ENCODE measurements around the gene ACAA2. TPM values are rescaled to one million over a fixed set of nuclear protein-coding genes. Genes with fewer than 3 reads are reported as not detected.
A peak's percentile ranks its signal among the peaks of the same experiment; 100 is the strongest.

ACAA2 gene
- 100 to 1,000 TPM in 1 of 2 donors, 10 to 100 TPM in 1; 63.7 to 125 TPM for total RNA-seq

- Mint-ChIP-seq H3K4me1 (ENCODE audit: low read depth in 2 of 2) (peaks cover 54 to 66% of the 10 kb centered on the region in 2 donors), H3K4me3 (peak within 1 kb of the TSS; percentile 94), H3K9me3 (peaks cover 4% of the 10 kb centered on the region), H3K27me3 (no peaks in the 10 kb centered on the region), H3K27ac (peak within 1 kb of the TSS; percentile 88 to 99), H3K36me3 (peaks cover 38% of the 10 kb centered on the region)
- ATAC-seq (peak; percentile 93 to 94), DNase-seq (ENCODE audit: low spot score) (peak; percentile 95)
Measured at GRCh38 chr18:49813319-49814146, at the start of gene ACAA2. ACAA2 (minus strand) TSS chr18:49813533; CDS start chr18:49813484, 49 bp downstream.

- no peak overlapping the region for H3K4me3 Mint-ChIP-seq
- H3K4me1 Mint-ChIP-seq (ENCODE audit: low read depth in 2 of 2) = peaks cover 4% of the 10 kb centered on the region in 2 donors
- no peaks in the 10 kb centered on the region for H3K9me3 Mint-ChIP-seq
- no peak for ATAC-seq
- no peaks in the 10 kb centered on the region for H3K36me3 Mint-ChIP-seq
- no peak for DNase-seq (ENCODE audit: low spot score)
- H3K27me3 Mint-ChIP-seq = peaks cover 9 to 15% of the 10 kb centered on the region in 2 donors
- no peak overlapping the region for H3K27ac Mint-ChIP-seq
Measured at GRCh38 chr18:49862656-49863385, 49.5 kb upstream of the ACAA2 start.

- Mint-ChIP-seq H3K4me3 (no peak overlapping the region), H3K36me3 (no peaks in the 10 kb centered on the region), H3K4me1 (ENCODE audit: low read depth in 2 of 2) (peaks cover 4 to 8% of the 10 kb centered on the region in 2 donors), H3K27me3 (peaks cover 6 to 7% of the 10 kb centered on the region in 2 donors), H3K9me3 (no peaks in the 10 kb centered on the region), H3K27ac (no peak overlapping the region)
- ATAC-seq (no peak), DNase-seq (ENCODE audit: low spot score) (no peak)
Measured at GRCh38 chr18:49861659-49862058, 48.3 kb upstream of the ACAA2 start.

GRCh38 chr18:49859725-49860124 is 46.4 kb upstream of the ACAA2 start:
- H3K27ac Mint-ChIP-seq = no peak overlapping the region
- no peak overlapping the region for H3K4me3 Mint-ChIP-seq
- H3K4me1 Mint-ChIP-seq (ENCODE audit: low read depth in 2 of 2) = peaks cover 4 to 10% of the 10 kb centered on the region in 2 donors
- peaks cover 0 to 2% of the 10 kb centered on the region in 2 donors for H3K27me3 Mint-ChIP-seq
- ATAC-seq (no peak), DNase-seq (ENCODE audit: low spot score) (no peak)
- no peaks in the 10 kb centered on the region for H3K9me3 Mint-ChIP-seq
- H3K36me3 Mint-ChIP-seq = no peaks in the 10 kb centered on the region

GRCh38 chr18:49859021-49859359 is 45.7 kb upstream of the ACAA2 start:
- Mint-ChIP-seq H3K4me1 (ENCODE audit: low read depth in 2 of 2) (peaks cover 4 to 13% of the 10 kb centered on the region in 2 donors), H3K27ac (peak overlapping the region in 1 of 2 donors; percentile 31), H3K36me3 (no peaks in the 10 kb centered on the region), H3K27me3 (peaks cover 0 to 2% of the 10 kb centered on the region in 2 donors), H3K9me3 (no peaks in the 10 kb centered on the region), H3K4me3 (no peak overlapping the region)
- no peak for ATAC-seq
- DNase-seq (ENCODE audit: low spot score) = no peak

- peaks cover 4 to 13% of the 10 kb centered on the region in 2 donors for H3K4me1 Mint-ChIP-seq (ENCODE audit: low read depth in 2 of 2)
- peak in 1 of 2 donors; percentile 69 for ATAC-seq
- DNase-seq (ENCODE audit: low spot score) = peak; percentile 73
Measured at GRCh38 chr18:49858309-49859020, 45.1 kb upstream of the ACAA2 start.

GRCh38 chr18:49857708-49858107 is 44.4 kb upstream of the ACAA2 start:
- ATAC-seq (no peak), DNase-seq (ENCODE audit: low spot score) (no peak)
- H3K4me3 Mint-ChIP-seq = no peak overlapping the region

More at GRCh38 chr18:49858309-49859020, 45.1 kb upstream of the ACAA2 start:
- peak overlapping the region; percentile 26 to 31 for H3K27ac Mint-ChIP-seq
- H3K9me3 Mint-ChIP-seq = no peaks in the 10 kb centered on the region
- no peaks in the 10 kb centered on the region for H3K36me3 Mint-ChIP-seq
- no peak overlapping the region for H3K4me3 Mint-ChIP-seq
- peaks cover 0 to 2% of the 10 kb centered on the region in 2 donors for H3K27me3 Mint-ChIP-seq

GRCh38 chr18:49856496-49856895 is 43.2 kb upstream of the ACAA2 start:
- DNase-seq (ENCODE audit: low spot score) = no peak
- Mint-ChIP-seq H3K4me3 (no peak overlapping the region), H3K36me3 (no peaks in the 10 kb centered on the region), H3K9me3 (no peaks in the 10 kb centered on the region), H3K27ac (peak overlapping the region in 1 of 2 donors; percentile 3), H3K4me1 (ENCODE audit: low read depth in 2 of 2) (peaks cover 4 to 13% of the 10 kb centered on the region in 2 donors), H3K27me3 (no peaks in the 10 kb centered on the region)
- ATAC-seq = no peak

More at GRCh38 chr18:49857708-49858107, 44.4 kb upstream of the ACAA2 start:
- H3K27ac Mint-ChIP-seq = peak overlapping the region; percentile 26 to 31
- no peaks in the 10 kb centered on the region for H3K36me3 Mint-ChIP-seq
- no peaks in the 10 kb centered on the region for H3K27me3 Mint-ChIP-seq
- H3K4me1 Mint-ChIP-seq (ENCODE audit: low read depth in 2 of 2) = peaks cover 4 to 13% of the 10 kb centered on the region in 2 donors
- H3K9me3 Mint-ChIP-seq = no peaks in the 10 kb centered on the region

- Mint-ChIP-seq H3K36me3 (no peaks in the 10 kb centered on the region), H3K27ac (no peak overlapping the region), H3K4me1 (ENCODE audit: low read depth in 2 of 2) (peaks cover 4 to 13% of the 10 kb centered on the region in 2 donors), H3K4me3 (no peak overlapping the region), H3K27me3 (no peaks in the 10 kb centered on the region), H3K9me3 (no peaks in the 10 kb centered on the region)
- DNase-seq (ENCODE audit: low spot score) (no peak), ATAC-seq (no peak)
Measured at GRCh38 chr18:49855711-49856415, 42.5 kb upstream of the ACAA2 start.

GRCh38 chr18:49854681-49855080 is 41.3 kb upstream of the ACAA2 start:
- Mint-ChIP-seq H3K9me3 (no peaks in the 10 kb centered on the region), H3K36me3 (no peaks in the 10 kb centered on the region), H3K27me3 (no peaks in the 10 kb centered on the region), H3K4me3 (no peak overlapping the region), H3K4me1 (ENCODE audit: low read depth in 2 of 2) (peaks cover 4 to 13% of the 10 kb centered on the region in 2 donors), H3K27ac (peak overlapping the region in 1 of 2 donors; percentile 48)
- ATAC-seq = no peak
- no peak for DNase-seq (ENCODE audit: low spot score)

GRCh38 chr18:49853436-49853835 is 40.1 kb upstream of the ACAA2 start:
- DNase-seq (ENCODE audit: low spot score) (no peak), ATAC-seq (no peak)
- no peaks in the 10 kb centered on the region for H3K36me3 Mint-ChIP-seq
- H3K4me3 Mint-ChIP-seq = no peak overlapping the region
- H3K27ac Mint-ChIP-seq = no peak overlapping the region
- H3K9me3 Mint-ChIP-seq = no peaks in the 10 kb centered on the region
- peaks cover 8 to 19% of the 10 kb centered on the region in 2 donors for H3K4me1 Mint-ChIP-seq (ENCODE audit: low read depth in 2 of 2)
- H3K27me3 Mint-ChIP-seq = peaks cover 0 to 5% of the 10 kb centered on the region in 2 donors

GRCh38 chr18:49853011-49853410 is 39.7 kb upstream of the ACAA2 start:
- Mint-ChIP-seq H3K36me3 (no peaks in the 10 kb centered on the region), H3K4me1 (ENCODE audit: low read depth in 2 of 2) (peaks cover 8 to 20% of the 10 kb centered on the region in 2 donors), H3K4me3 (no peak overlapping the region), H3K9me3 (no peaks in the 10 kb centered on the region), H3K27me3 (peaks cover 0 to 9% of the 10 kb centered on the region in 2 donors), H3K27ac (no peak overlapping the region)
- DNase-seq (ENCODE audit: low spot score) (no peak), ATAC-seq (no peak)

- no peak overlapping the region for H3K4me3 Mint-ChIP-seq
- no peaks in the 10 kb centered on the region for H3K36me3 Mint-ChIP-seq
- H3K9me3 Mint-ChIP-seq = no peaks in the 10 kb centered on the region
- peaks cover 0 to 9% of the 10 kb centered on the region in 2 donors for H3K27me3 Mint-ChIP-seq
- H3K27ac Mint-ChIP-seq = no peak overlapping the region
- no peak for ATAC-seq
- peaks cover 8 to 22% of the 10 kb centered on the region in 2 donors for H3K4me1 Mint-ChIP-seq (ENCODE audit: low read depth in 2 of 2)
- no peak for DNase-seq (ENCODE audit: low spot score)
Measured at GRCh38 chr18:49851624-49852023, 38.3 kb upstream of the ACAA2 start.

Measured in natural killer cell treated with Interleukin-12 subunit alpha and Interleukin-12 subunit beta and Interleukin-15 and Interleukin-18, amount 100 ng/mL, for 72 hours (primary cell).